Measurements from ENCODE around the gene ZNF835.

DNA sequence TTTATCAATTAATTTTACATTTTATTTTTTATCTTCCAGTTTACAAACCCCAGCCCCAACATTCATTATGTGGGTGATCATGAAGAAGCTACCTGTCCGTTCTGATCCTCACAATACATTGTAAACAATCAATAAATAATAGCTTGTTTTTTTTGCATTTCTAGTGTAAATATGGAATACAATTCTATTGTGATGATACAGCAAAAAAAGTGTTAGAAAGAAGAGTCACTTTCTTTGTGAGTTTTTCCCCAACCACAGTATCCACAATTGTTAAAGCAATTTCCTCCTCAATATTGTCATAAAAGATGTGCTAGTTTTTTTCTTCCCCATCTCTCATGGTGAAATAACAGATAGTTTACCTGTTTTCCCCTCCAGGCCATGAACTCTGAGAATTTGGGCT, 30.3 kb upstream of the ZNF835 start:
- TF ChIP-seq, protein P1, sequence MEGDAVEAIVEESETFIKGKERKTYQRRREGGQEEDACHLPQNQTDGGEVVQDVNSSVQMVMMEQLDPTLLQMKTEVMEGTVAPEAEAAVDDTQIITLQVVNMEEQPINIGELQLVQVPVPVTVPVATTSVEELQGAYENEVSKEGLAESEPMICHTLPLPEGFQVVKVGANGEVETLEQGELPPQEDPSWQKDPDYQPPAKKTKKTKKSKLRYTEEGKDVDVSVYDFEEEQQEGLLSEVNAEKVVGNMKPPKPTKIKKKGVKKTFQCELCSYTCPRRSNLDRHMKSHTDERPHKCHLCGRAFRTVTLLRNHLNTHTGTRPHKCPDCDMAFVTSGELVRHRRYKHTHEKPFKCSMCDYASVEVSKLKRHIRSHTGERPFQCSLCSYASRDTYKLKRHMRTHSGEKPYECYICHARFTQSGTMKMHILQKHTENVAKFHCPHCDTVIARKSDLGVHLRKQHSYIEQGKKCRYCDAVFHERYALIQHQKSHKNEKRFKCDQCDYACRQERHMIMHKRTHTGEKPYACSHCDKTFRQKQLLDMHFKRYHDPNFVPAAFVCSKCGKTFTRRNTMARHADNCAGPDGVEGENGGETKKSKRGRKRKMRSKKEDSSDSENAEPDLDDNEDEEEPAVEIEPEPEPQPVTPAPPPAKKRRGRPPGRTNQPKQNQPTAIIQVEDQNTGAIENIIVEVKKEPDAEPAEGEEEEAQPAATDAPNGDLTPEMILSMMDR (IDR thresholded peaks at IDR 0.05), result no peak
- no peak for TF ChIP-seq POLR2A (IDR thresholded peaks at IDR 0.05)
- no peak for TF ChIP-seq EP300 (IDR thresholded peaks at IDR 0.05)
